GM19452 (cell line): ENCODE data around the gene LILRB4.
"Not testable (repeated sequence)": the region's sequence is repeated elsewhere in the genome, so short reads cannot be mapped to it uniquely, and the experiment has no call there.

Experiments used
- ATAC-seq: cut with Tn5 transposase; IDR thresholded peaks from one replicate; pipeline ENCODE4 v1.9.1; 2021; ENCODE audit not compliant: unreplicated experiment

Gene LILRB4

DNA sequence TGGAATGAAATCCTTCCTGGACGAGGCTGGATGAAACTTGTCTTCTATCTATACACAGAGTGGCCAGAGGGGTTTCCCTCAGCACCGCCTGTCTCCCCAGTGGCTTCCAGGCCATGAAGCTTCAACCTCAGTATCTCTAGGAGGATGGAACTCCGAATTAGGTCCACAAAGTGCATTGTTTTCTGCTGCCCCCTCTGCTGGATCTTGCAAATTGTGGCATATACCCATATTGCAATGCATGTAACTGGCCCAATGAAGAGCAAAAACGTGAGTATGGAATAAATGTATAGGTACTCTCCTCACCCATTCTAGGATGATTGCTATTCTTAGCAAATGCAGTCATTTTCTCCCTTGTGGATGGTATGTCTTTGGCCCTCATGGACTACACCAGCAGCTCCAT lies 14.7 kb upstream of the LILRB4 start:
- ATAC-seq: no peak

DNA sequence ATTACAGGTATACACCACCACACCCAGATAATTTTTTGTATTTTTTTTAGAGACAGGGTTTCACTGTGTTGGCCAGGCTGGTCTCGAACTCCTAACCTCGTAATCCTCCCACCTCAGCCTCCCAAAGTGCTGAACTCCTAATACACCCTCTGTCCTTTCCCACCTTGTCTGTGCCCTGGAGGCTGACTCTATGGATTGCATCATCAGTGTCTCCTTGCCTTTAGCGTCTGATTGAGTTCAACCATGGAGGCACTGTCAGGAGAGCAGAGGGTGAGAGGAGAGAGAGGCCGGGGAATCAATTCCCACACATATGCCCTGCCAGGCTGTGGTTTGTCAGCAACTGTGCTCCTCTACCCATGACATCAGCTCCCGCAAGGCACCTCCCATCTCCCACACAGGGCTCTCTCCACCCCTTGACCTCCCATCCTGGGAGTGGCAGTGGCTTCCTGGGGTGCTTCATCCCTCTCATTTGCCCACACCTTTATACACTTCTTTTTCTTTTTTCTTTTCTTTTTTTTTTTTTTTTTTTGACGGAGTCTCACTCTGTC lies 12.6 kb upstream of the LILRB4 start:
- ATAC-seq: no peak

DNA sequence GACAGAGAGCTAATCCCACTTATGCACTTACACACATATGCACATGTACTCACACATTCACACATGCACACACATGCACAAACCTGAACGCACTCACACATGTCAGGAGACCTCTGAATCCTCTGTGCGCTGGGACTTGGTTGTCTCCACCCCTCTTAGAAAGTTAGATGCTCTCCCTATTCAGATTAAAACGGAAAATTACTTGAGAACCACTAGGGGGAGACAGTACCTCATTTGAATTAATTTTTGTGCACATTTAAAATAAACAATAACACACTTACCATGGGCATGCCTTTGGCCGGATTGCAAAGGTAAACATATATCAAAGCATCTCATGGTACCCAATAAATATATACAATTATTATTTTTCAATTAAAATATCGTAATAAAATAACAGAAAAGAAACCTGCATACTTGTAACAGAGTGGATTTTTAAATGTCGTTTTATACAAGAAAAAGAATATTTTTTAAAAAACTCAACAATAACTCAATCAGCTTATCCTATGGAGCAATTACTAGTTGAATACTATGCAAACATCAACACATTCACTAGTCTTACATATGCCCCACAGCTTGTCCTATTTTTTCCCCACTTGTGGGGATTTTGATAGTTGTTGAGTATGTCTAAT lies 9.5 kb upstream of the LILRB4 start:
- no peak for ATAC-seq

DNA sequence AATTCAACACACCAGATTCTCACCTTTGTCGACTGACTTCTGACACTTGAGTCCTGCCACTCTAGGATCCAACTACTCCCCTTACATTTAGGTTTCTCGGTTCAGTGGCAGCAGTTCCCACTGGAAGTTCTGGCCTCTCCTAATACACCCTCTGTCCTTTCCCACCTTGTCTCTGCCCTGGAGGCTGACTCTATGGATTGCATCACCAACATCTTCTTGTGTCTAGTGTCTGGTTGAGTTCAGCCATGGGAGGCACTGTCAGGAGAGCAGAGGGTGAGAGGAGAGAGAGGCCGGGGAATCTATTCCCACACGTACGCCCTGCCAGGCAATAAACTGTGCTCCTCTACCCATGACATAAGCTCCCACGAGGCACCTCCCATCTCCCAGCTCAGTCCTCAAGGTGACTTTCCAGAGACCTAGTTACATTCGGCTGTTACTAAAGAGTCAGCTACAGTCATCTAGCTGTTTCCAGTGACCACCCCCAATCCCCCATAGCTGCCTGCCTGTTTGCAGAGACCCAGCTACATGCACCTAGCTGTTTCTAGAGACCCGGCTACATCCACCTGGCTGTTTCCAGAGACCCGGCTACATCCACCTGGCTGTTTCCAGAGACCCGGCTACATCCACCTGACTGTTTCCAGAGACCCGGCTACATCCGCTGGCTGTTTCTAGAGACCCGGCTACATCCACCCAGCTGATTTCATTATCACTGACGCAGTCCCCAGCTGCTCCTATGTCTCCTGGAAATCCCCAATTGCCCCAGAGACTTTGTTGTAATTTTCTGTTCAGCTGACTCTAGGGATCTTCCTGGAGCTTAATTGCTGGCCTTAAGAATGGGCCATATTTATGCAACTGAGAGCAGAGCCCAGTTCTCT lies 8.1 kb upstream of the LILRB4 start:
- no peak for ATAC-seq

DNA sequence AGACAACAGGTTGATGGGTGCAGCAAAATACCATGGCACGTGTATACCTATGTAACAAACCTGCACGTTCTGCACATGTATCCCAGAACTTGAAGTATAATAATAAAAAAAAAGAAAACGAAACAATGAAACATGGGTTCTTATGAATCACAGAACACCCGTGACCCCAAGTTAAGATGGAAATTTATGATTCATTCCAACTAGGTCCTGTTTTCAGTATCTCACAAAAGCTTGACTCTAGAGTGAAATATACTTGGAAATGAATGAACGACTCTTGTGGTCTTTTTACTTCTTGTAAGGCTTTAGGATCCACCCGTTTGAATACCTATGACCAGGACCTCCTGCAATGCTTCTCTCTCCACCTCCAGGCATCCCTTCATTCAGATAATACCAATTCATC lies 3.5 kb upstream of the LILRB4 start:
- no peak for ATAC-seq

DNA sequence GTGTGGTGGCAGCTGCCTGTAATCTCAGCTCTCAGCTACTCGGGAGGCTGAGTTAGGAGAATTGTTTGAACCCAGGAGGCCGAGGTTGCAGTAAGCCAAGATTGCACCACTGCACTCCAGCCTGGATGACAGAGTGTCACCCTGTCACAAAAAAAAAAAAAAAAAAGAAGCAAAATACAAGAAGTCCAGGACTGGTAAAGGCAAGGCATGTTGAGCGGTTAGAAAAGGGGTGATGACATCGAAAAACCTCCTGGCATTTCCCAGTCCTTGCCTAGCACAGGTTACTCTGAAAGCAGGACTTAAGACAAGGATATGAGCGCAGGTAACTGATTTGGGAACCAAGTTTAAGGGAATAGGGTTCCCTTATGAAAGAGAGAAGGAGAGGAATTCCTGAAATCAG lies 2.5 kb upstream of the LILRB4 start:
- ATAC-seq: no peak

DNA sequence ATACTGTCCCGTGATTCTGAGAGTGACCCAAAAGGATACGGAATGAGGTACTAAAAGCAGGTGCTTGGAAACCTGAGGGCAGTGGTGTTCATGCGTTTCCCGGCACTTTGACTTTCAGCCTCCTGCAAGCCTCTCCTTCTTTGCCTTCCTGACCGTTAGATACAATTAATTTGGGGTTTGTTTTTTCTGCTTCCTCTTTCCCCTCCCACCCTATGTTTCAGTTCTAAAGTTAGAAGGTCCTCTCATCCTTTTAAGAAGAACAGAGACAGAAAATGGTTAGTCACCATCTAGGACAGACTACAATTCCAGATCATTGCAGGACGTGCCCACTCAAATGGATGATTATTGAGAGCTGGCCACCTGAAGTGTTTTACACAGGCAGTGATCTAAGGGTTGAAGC lies 1.8 kb upstream of the LILRB4 start:
- ATAC-seq: no peak

DNA sequence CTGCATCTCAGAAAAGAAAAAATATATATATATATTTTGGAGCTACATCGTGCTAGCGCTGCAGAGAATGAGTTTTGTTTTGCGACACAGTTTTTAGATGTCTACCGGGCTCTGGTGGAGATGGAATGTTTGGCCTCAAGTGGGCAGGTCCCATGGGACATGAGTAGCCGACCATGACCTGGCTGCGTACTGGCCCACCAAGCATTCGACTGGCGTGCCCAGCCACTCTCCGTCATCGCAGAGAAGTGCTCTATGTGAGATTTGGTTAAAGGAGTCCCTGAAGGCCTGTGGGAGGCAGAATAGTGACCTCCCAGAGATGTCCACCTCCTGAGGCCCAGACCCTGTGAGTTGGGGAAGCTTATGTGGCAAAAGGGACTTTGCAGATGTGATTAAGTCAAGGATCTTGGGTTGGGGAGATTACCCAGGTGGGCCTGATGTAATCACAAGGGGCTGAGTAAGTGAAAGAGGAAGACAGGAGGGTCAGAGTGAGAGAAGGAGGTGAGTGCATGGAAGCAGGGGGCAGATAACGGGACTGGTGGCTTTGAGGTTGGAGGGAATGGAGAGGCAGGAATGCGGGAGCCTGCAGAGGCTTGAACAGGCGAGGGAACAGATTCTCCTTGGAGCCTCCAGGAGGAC lies 821 bp upstream of the LILRB4 start:
- no peak for ATAC-seq

DNA sequence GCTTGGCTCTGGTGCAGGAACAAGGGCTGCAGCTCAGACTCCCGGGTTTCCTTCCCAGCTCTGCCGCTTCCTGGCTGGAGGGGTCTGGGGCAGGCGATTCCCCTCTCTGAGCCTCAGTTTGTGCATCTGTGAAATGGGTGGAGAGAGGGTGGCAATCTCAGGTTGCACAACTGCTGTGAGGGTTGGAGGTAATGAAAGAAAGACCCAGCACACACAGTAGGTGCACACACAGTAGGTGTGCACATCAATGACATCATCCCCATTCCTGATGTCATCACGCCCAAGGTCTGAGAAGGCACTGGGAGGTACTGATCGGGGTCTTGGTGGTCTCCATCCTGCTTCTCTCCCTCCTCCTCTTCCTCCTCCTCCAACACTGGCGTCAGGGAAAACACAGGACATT lies 2.7 kb downstream of the LILRB4 start:
- ATAC-seq: no peak

DNA sequence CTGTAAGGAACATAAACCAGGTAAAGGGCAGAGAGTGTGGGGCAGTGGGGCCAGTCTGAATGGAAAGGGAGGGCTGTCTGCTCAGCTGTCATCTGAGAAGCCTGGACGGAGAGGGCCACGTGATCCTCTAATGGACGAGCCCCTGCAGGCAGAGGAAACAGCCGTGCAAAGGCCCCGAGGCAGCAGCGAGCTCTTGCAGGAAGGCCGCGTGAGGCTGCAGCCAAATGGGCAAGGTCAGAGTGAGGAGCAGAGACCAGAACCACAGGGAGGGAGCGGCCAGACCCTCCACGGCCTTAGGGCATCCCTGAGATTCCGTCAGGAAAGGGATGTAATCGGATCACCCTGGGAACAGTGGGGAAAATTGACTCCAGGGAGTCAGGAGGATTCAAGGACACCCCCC lies 4.4 kb downstream of the LILRB4 start:
- no peak for ATAC-seq

DNA sequence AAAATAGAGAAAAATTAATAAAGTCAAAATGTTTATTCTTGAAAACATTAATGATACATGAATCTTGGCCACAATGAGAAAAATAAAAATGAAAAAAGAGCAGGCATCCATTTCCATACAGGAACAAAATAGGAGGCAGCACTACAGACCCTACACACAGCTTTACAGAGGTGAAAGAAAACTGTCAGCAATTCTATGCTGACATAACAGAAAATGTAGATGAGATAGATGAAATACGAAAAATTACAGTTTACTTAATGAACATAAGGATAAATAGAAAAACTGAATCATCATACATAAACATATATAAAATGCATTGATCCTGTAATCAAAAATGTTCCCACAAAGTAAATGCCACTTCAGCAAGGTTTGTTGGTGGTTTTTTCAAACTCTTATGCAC lies 5.6 kb downstream of the LILRB4 start:
- no peak for ATAC-seq

DNA sequence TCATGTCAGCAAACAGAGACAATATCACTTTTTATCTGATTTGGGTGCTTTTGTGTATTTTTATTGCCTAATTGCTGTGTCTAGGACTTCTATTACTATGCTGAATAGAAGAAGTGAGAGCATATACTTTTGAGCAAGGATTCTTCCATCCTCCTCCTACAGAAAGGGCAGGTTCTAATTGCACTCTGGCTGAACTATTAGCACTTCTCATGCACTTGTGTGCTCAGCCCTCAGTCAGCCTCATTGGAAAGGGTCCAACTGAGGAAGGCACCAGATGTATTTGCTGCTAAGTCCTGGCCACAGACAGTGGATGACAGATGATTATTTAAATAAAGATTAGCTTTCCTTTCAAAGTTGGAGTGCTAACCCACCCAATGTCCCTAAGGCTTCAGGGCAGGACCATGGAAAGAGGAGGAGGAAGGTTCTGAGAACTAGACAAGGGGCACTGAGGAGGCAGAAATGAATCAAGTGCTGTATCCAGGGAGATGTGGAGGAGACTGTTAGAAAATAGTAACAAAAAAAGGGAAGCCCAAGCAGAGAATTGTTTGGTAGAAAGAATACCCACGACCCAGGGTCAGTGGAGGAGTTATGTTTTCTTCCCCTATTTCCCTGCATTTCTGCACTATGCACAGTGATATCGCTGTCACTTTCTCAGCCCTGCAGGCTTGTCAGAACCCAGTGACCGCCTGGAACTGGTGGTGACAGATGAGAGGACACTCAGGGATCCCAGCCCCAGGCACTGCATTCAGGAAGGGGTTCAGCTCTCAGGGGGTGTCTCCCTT lies 8.0 kb downstream of the LILRB4 start:
- no peak for ATAC-seq

DNA sequence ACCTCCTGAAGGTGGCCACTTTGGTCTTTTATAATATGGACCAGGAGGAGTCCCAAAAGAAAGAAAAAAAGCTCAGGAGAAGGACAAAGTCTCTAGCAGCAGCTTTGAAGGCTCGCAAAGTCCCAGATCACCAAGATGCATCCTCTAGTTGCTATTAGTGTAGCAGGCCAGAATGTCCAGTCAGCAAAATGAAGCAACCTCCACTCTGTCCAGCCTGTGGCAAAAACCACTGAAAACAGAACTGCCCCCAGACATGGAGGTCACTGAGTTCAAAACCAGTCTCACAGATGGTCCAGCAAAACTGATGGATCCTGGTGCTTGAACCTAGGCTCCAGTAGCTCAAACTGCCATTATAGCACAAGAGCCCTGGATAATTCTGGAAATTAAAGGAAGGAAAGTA lies 10.4 kb downstream of the LILRB4 start:
- no peak for ATAC-seq

DNA sequence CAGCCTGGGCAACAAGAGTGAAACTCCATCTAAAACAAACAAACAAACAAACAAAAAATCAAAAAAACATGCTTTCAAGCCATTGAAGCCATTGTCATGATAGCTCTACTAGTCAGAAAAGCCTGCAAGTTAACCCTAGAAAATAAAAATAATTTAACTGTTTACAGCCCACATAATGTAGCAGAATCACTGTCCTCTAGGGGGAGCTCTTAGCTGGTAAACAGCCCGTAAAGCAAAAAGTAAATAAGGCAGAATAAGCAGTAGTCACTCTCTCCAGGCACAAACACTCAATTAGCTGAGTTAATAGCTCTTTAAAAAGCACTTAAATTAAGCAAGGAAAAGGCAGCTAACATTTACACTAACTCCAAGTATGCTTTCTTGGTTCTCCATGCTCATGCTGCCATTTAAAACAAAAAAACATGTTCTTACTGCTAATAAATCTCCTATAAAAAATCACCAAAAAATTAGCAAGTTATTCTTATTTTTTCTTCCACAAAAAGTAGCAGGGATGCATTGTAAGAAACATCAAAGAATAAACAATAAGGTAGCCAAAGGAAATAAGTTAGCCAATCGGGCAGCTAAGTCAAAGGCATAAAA lies 11.3 kb downstream of the LILRB4 start:
- no peak for ATAC-seq

DNA sequence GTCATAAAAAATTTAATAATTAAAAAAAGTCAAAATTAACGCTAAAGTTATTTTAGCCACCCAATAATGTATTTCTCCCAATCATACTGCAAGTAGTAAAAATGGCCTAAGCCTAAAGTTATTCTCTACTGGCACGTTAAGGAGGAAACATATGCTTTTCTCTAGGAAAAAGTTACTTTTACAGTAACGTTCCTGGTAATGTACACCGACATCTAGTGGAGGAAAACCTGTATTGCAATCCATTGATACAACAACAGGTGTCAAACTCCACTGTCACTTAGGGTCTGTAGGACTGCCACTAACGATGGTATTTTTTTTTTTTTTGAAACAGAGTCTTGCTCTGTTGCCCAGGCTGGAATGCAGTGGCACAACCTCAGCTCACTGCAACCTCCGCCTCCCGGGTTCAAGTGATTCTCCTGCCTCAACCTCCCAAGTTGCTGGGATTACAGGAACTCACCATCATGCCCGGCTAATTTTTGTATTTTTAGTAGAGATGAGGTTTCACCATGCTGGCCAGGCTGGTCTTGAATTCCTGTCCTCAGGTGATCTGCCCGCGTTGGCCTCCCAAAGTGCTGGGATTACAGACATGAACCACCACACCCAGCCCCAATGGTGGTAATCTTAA lies 13.5 kb downstream of the LILRB4 start:
- not testable (repeated sequence) for ATAC-seq

DNA sequence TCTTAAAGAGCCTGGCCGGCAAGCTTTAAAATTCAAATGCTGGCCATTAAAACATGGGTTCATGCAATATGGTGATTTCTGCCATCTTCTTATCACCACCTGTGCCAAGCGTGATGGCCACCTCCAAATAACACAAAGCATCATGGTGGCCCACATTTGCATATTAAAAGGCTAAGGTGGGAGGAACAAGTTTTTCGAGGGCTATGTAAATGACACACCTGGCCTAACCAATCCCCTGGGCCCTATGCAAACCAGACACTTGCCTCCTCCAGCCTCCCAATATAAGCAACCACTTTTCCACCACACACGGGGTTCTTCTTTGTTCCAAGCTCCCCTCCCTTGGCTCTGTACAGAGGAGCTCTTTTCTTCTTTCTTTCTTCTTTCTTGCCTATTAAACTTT lies 14.4 kb downstream of the LILRB4 start:
- ATAC-seq: no peak

DNA sequence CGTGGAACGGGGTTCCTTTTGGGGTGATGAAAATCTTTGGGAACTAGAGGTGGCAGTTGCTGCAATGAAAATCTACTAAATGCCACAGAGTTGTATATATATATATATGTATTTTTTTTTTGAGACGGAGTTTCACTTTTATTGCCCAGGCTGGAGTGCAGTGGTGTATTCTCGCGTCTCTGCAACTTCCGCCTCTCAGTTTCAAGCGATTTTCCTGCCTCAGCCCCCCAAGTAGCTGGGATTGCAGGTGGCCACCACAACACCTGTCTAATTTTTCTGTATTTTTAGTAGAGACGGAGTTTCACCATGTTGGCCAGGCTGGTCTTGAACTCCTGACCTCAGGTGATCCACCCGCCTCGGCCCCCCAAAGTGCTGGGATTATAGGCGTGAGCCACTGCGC lies 18.8 kb downstream of the LILRB4 start:
- ATAC-seq: not testable (repeated sequence)

DNA sequence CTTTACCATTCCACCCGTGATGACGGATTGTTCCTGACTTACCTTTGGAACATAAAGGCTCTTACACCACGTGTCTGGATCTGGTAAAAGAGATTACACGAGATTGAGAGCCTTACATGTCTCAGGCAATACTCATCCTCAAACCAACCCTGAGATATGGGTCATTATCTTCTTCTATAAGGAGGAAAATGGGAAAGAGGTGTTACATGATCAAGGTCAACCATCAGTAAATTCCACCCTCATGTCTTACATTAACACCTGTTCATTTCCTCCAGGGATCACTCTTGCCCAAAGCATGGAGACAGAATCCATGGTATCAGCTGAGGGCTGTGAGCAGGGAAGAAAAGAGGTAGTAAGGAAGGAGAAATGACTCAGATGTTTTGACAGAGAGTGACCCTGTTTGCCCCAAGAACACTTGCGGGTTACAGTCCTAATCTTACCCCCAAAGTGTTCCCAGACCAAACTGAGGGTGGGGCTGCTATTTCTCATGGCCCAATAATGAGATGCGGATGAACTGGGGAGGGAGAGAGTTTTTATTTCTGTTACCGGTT lies 19.6 kb downstream of the LILRB4 start:
- ATAC-seq: no peak

DNA sequence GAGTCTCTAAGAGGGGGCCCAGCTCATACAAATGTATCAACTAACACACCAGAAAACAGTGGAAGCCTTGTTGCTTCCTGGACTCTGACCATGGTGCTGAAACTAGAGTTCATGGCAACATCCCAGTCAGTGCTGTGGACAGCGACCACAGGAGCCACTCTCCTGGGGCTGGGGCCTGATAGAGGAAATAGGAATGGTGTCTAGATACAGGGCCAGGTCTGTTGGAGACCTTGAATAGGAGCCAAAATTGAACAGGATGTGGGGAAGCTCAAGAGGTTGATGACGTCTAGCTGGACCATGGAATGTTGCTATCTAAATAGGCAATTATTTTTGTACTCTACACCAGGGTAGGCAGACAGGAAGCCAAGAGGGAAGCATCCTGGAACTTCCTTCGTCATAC lies 21.7 kb downstream of the LILRB4 start:
- no peak for ATAC-seq
